HepG2 (cell line): ENCODE measurements around the gene ANKRD42. TPM values are rescaled to one million over a fixed set of nuclear protein-coding genes. Genes with fewer than 3 reads are reported as not detected.

Source experiments
- ARNT2 ChIP-seq: sonication (generic); formaldehyde crosslinking; IDR thresholded peaks from 2 replicates; pipeline ENCODE4 v1.8.0; 2022; ENCODE audit warnings: mild to moderate bottlenecking, low read depth, missing genetic modification reagents, moderate library complexity
- CENPBD1 ChIP-seq: sonication (generic); formaldehyde crosslinking; IDR thresholded peaks from 2 replicates; pipeline ENCODE4 v1.8.0; 2022; ENCODE audit warnings: missing genetic modification reagents, low read depth, mild to moderate bottlenecking, borderline replicate concordance
- CREB1 ChIP-seq, 2 experiments: fragments of 450-650 bp in 1 of 2; IDR thresholded peaks; 2 replicates each; pipeline ENCODE4 v1.6.1; 2016 to 2017; ENCODE audit warnings: control low read depth in 1 of 2, mild to moderate bottlenecking in 1 of 2, missing compliant biosample characterization in 1 of 2, missing genetic modification characterization in 1 of 2
- EP300 ChIP-seq, 3 experiments: sonication (generic) in 1 of 3; formaldehyde crosslinking in 1 of 3; IDR thresholded peaks; 2 replicates each; pipeline versions ENCODE4 v1.5.1 to v1.6.1; 2011 to 2020; ENCODE audit warnings: low read depth in 2 of 3, low read length in 2 of 3, borderline replicate concordance in 1 of 3, improper control_type of control experiment in 1 of 3, mild to moderate bottlenecking in 1 of 3, missing genetic modification reagents in 1 of 3, moderate library complexity in 1 of 3
- HMGA1 ChIP-seq: sonication (generic); formaldehyde crosslinking; conservative IDR thresholded peaks from 2 replicates; pipeline ENCODE4 v1.4.0; 2020; ENCODE audit warnings: missing genetic modification reagents
- HMGXB4 ChIP-seq, 2 experiments: sonication (generic) in 1 of 2; formaldehyde crosslinking in 1 of 2; IDR thresholded peaks; 2 replicates each; pipeline versions ENCODE4 v1.4.0 to v1.6.1; 2018 to 2020; ENCODE audit warnings: missing genetic modification reagents in 2 of 2, borderline replicate concordance in 1 of 2, low read depth in 1 of 2, mild to moderate bottlenecking in 1 of 2, missing biosample characterization in 1 of 2
- POLR2AphosphoS5 ChIP-seq: IDR thresholded peaks from 2 replicates; pipeline ENCODE4 v1.6.1; 2012; ENCODE audit warnings: low read depth, low read length
- SETDB1 ChIP-seq: sonication (generic); formaldehyde crosslinking; IDR thresholded peaks from 2 replicates; pipeline ENCODE4 v1.5.1; 2020; ENCODE audit warnings: missing genetic modification reagents, mild to moderate bottlenecking, borderline replicate concordance
- SRSF1 ChIP-seq: fragments of 200-400 bp; formaldehyde crosslinking; optimal IDR thresholded peaks from 2 replicates; pipeline ENCODE3; 2017; ENCODE audit warnings: mild to moderate bottlenecking, low read depth, low read length, moderate library complexity
- YEATS2 ChIP-seq: sonication (generic); formaldehyde crosslinking; IDR thresholded peaks from 2 replicates; pipeline ENCODE4 v1.4.0; 2020; ENCODE audit warnings: missing genetic modification reagents, borderline replicate concordance
- ZNF101 ChIP-seq: sonication (generic); formaldehyde crosslinking; IDR thresholded peaks from 2 replicates; pipeline ENCODE4 v1.4.0; 2020; ENCODE audit warnings: mild to moderate bottlenecking, low read depth, missing genetic modification reagents, borderline replicate concordance
- ZNF468 ChIP-seq: sonication (generic); formaldehyde crosslinking; IDR thresholded peaks from 2 replicates; pipeline ENCODE4 v1.8.0; 2022; ENCODE audit warnings: mild to moderate bottlenecking, moderate library complexity, missing genetic modification reagents
- polyA plus RNA-seq, 8 experiments: library from polyadenylated mRNA; depleted of rRNA in 3 of 8; stranded (reverse) in 7 of 8; unstranded in 1 of 8; fragments of >200 nt; fragmentation: Illumina TruSeq in 4 of 8; extraction: Trizol in 4 of 8; gene quantifications; 2 replicates each; pipeline versions ENCODE4 v1.2.1 to v1.2.3, GENCODE V29; 2011 to 2016; ENCODE audit warnings: low read depth in 4 of 8, missing spikeins in 1 of 8, mixed read lengths in 1 of 8; ENCODE audit not compliant: insufficient read depth in 1 of 8
- total RNA-seq, 5 experiments: library from RNA; depleted of rRNA; stranded (reverse); fragments of >200 nt; fragmentation: Illumina TruSeq; extraction: Trizol; gene quantifications; 2 replicates each; pipeline ENCODE4 v1.2.3, GENCODE V29; 2016; ENCODE audit warnings: low read depth in 1 of 5
- TF ChIP-seq, protein P1 (sequence below): sonication (generic); formaldehyde crosslinking; IDR thresholded peaks from 2 replicates; pipeline ENCODE4 v1.4.0; 2020; ENCODE audit warnings: missing genetic modification reagents
- TF ChIP-seq, protein P2 (sequence below): fragments of 450-650 bp; IDR thresholded peaks from 2 replicates; pipeline ENCODE4 v1.6.1; 2016

Gene ANKRD42
- total and polyA plus RNA-seq, 2 of the 13 experiments (the other 11 are each of a cell fraction or from before 2014, with no cell fraction given): 2.2 to 3.7 TPM

DNA sequence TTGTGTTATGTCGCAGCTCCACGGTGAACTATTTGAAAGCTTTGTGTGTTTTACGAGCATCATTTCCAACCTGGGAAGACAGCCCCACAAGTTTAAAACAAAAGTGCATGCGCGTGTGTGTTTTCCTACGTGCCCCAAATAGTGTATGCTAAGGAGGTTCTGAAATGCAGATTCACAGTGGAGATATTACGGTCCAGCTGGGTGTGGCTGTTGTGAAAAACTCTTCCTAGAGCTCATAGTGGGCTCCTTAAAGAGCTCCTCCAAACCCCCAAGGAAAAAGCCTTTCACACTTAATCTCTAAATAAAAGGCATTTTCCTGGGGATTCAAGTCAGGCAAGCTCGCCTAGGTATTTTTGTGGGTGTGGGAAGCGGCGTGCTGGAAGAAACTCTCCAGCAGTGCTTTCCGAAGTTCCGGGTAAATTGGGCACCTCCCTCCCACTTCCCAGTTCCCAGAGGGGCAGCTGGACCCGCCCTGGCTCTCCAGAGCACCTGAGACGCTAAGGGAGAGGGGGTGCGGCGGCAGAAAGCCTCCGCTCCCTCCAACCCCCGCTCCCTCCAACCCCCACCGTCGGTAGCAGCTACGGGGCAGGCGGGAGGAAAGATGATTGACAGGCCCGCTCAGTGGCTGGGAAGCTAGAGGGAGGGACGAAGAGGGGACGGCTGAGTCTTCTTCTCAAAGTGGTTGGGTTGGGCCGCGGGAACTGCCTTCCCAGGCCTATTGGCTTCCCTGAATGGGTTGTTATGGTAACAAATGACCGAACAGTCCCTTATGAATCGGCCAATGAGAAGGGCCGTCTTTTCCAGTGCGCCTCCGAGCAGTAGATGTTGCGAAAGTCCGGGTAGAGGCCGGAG is 37.1 kb upstream of the ANKRD42 start (continued):
- TF ChIP-seq POLR2AphosphoS5: peak; percentile 83
- TF ChIP-seq CREB1 (IDR thresholded peaks at IDR 0.05): peak; percentile 92; the same call in 1 of the 2 replicates
- TF ChIP-seq CREB1 (CRISPR knock-in tag; IDR thresholded peaks at IDR 0.05): peak; percentile 96
- TF ChIP-seq ZNF468 (CRISPR knock-in tag): no peak
- no peak for TF ChIP-seq SRSF1
- TF ChIP-seq SETDB1 (CRISPR knock-in tag): no peak
- 0 out of 4 replicates have a peak, but pooled peaks of 1 of the 2 experiments have one; percentile 13 for TF ChIP-seq EP300 (IDR thresholded peaks at IDR 0.05; ENCODE audit: low read depth in 2 of 2, low read length in 2 of 2)
- no peak for TF ChIP-seq EP300 (CRISPR knock-in tag; IDR thresholded peaks at IDR 0.05; ENCODE audit: borderline replicate concordance)
- peak in 1 of 2 experiments; percentile 37; a peak in 1 of 4 replicates for TF ChIP-seq HMGXB4 (CRISPR knock-in tag; IDR thresholded peaks at IDR 0.05; ENCODE audit: borderline replicate concordance in 1 of 2, low read depth in 1 of 2)
- TF ChIP-seq, protein P1, sequence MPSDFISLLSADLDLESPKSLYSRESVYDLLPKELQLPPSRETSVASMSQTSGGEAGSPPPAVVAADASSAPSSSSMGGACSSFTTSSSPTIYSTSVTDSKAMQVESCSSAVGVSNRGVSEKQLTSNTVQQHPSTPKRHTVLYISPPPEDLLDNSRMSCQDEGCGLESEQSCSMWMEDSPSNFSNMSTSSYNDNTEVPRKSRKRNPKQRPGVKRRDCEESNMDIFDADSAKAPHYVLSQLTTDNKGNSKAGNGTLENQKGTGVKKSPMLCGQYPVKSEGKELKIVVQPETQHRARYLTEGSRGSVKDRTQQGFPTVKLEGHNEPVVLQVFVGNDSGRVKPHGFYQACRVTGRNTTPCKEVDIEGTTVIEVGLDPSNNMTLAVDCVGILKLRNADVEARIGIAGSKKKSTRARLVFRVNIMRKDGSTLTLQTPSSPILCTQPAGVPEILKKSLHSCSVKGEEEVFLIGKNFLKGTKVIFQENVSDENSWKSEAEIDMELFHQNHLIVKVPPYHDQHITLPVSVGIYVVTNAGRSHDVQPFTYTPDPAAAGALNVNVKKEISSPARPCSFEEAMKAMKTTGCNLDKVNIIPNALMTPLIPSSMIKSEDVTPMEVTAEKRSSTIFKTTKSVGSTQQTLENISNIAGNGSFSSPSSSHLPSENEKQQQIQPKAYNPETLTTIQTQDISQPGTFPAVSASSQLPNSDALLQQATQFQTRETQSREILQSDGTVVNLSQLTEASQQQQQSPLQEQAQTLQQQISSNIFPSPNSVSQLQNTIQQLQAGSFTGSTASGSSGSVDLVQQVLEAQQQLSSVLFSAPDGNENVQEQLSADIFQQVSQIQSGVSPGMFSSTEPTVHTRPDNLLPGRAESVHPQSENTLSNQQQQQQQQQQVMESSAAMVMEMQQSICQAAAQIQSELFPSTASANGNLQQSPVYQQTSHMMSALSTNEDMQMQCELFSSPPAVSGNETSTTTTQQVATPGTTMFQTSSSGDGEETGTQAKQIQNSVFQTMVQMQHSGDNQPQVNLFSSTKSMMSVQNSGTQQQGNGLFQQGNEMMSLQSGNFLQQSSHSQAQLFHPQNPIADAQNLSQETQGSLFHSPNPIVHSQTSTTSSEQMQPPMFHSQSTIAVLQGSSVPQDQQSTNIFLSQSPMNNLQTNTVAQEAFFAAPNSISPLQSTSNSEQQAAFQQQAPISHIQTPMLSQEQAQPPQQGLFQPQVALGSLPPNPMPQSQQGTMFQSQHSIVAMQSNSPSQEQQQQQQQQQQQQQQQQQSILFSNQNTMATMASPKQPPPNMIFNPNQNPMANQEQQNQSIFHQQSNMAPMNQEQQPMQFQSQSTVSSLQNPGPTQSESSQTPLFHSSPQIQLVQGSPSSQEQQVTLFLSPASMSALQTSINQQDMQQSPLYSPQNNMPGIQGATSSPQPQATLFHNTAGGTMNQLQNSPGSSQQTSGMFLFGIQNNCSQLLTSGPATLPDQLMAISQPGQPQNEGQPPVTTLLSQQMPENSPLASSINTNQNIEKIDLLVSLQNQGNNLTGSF (CRISPR knock-in tag): no peak
- TF ChIP-seq CENPBD1: no peak
- TF ChIP-seq, protein P2, sequence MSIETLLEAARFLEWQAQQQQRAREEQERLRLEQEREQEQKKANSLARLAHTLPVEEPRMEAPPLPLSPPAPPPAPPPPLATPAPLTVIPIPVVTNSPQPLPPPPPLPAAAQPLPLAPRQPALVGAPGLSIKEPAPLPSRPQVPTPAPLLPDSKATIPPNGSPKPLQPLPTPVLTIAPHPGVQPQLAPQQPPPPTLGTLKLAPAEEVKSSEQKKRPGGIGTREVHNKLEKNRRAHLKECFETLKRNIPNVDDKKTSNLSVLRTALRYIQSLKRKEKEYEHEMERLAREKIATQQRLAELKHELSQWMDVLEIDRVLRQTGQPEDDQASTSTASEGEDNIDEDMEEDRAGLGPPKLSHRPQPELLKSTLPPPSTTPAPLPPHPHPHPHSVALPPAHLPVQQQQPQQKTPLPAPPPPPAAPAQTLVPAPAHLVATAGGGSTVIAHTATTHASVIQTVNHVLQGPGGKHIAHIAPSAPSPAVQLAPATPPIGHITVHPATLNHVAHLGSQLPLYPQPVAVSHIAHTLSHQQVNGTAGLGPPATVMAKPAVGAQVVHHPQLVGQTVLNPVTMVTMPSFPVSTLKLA: peak; percentile 21; the same call in 1 of the 2 replicates
- TF ChIP-seq ZNF101: no peak
- TF ChIP-seq ARNT2 (CRISPR knock-in tag): 0 out of 2 replicates have a peak, but pooled peaks have one; percentile 33
- peak; percentile 48; the same call in 1 of the 2 replicates for TF ChIP-seq YEATS2 (CRISPR knock-in tag)
- TF ChIP-seq HMGA1 (CRISPR knock-in tag): no peak
